ENCODE measurements around the gene ARMC12.

ARMC12 gene

GRCh38 chr6:35795453-35796071 lies 58.7 kb downstream of the ARMC12 start:
- H3K4me3 ChIP-seq (ENCODE audit: low read depth, low read length, poor library complexity, severe bottlenecking), result no peak overlapping the region
- H3K79me2 ChIP-seq (ENCODE audit: insufficient read depth, low read length), result no peaks in the 10 kb centered on the region
- H3K36me3 ChIP-seq (ENCODE audit: insufficient read depth, low read length), result no peaks in the 10 kb centered on the region
- peaks cover 12% of the 10 kb centered on the region for H3K27me3 ChIP-seq (ENCODE audit: insufficient read depth, low read length)
- H3K9me3 ChIP-seq (ENCODE audit: low read length), result no peaks in the 10 kb centered on the region
- TF ChIP-seq EZH2 (IDR thresholded peaks at IDR 0.05; ENCODE audit: borderline replicate concordance, low read length) (no peak), CTCF (IDR thresholded peaks at IDR 0.05; ENCODE audit: low read length) (no peak)
- H3K27ac ChIP-seq (ENCODE audit: low read depth, low read length, poor library complexity, severe bottlenecking), result no peak overlapping the region
- no peak overlapping the region for H3K9ac ChIP-seq (ENCODE audit: low read length)
- H3K4me2 ChIP-seq (ENCODE audit: low read length), result no peak overlapping the region
- H3F3A ChIP-seq (ENCODE audit: insufficient read depth, low read length), result no peaks in the 10 kb centered on the region
- no peak overlapping the region for H2AFZ ChIP-seq (ENCODE audit: low read length)
- no peaks in the 10 kb centered on the region for H3K4me1 ChIP-seq (ENCODE audit: insufficient read depth, low read length, severe bottlenecking)
- no peaks in the 10 kb centered on the region for H3K9me2 ChIP-seq (ENCODE audit: low read depth, low read length)
- H4K20me1 ChIP-seq (ENCODE audit: insufficient read depth, low read length), result no peaks in the 10 kb centered on the region

DNA sequence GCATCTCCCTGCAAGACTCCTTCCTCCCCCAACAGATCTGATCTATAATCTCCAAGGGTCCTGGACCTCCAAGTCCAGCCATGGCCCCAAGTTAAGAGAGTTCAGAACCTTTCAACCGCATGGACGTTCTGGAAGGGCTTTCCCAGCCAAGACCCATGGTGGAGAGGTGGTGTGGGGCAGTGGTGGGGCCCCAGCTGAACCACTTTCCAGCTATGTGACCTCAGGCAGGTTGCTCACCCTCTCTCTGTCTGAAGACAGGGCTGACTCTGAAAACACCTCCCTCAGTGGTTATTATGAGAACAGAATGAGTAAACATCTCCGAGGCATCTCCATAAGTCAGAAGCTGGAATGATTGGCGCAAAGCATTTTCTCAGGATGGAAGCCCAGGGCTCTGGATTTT lies 59.4 kb downstream of the ARMC12 start:
- Histone ChIP-seq H4K20me1 (ENCODE audit: insufficient read depth, low read length) (no peaks in the 10 kb centered on the region), H3K9ac (ENCODE audit: low read length) (no peak overlapping the region), H3K27ac (ENCODE audit: low read depth, low read length, poor library complexity, severe bottlenecking) (no peak overlapping the region), H2AFZ (ENCODE audit: low read length) (no peak overlapping the region), H3K27me3 (ENCODE audit: insufficient read depth, low read length) (peaks cover 12% of the 10 kb centered on the region), H3K9me3 (ENCODE audit: low read length) (no peaks in the 10 kb centered on the region), H3F3A (ENCODE audit: insufficient read depth, low read length) (no peaks in the 10 kb centered on the region), H3K79me2 (ENCODE audit: insufficient read depth, low read length) (no peaks in the 10 kb centered on the region), H3K4me3 (ENCODE audit: low read depth, low read length, poor library complexity, severe bottlenecking) (no peak overlapping the region), H3K9me2 (ENCODE audit: low read depth, low read length) (no peaks in the 10 kb centered on the region), H3K4me2 (ENCODE audit: low read length) (no peak overlapping the region), H3K4me1 (ENCODE audit: insufficient read depth, low read length, severe bottlenecking) (no peaks in the 10 kb centered on the region), H3K36me3 (ENCODE audit: insufficient read depth, low read length) (no peaks in the 10 kb centered on the region)
- no peak for TF ChIP-seq CTCF (IDR thresholded peaks at IDR 0.05; ENCODE audit: low read length)
- TF ChIP-seq EZH2 (IDR thresholded peaks at IDR 0.05; ENCODE audit: borderline replicate concordance, low read length), result no peak

DNA sequence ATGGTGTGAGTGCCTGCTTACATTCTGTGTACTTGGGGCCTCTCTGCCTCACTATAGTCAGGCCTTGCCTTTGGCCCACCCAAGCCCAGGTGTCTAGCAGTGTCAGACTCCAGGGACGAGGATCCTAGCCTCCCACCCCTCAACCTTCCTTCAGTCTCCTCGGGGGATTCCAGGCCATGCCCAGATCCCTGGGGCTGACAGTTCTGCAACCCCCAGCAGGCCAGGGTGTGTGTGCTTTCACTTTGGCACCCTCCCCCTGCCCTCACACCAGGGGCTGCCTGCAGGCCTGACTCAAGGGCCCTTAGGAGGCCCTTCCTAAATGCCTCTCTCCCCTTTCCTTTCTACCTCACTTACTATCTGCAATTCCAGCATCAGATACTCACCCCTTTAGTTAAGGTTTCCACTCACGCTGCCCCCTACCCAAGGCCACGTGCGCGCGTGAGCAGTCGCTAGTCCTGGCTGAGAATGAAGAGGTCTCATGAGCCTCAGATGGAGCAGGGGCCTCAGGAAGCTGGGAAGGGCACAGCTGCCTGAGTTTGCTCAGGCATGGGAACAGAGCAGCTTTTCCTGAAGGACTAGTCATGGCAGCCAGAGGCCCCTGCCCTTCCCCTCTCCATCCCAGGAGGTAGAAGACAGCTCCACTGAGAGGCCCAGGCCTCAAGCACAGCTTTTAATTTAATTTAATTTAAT lies 61.1 kb downstream of the ARMC12 start:
- Histone ChIP-seq H3K27me3 (ENCODE audit: insufficient read depth, low read length) (peaks cover 4% of the 10 kb centered on the region), H2AFZ (ENCODE audit: low read length) (no peak overlapping the region)

More for the DNA sequence above, 61.1 kb downstream of the ARMC12 start:
- H3K4me3 ChIP-seq (ENCODE audit: low read depth, low read length, poor library complexity, severe bottlenecking), result no peak overlapping the region
- no peaks in the 10 kb centered on the region for H3K4me1 ChIP-seq (ENCODE audit: insufficient read depth, low read length, severe bottlenecking)
- H3F3A ChIP-seq (ENCODE audit: insufficient read depth, low read length), result no peaks in the 10 kb centered on the region
- no peak overlapping the region for H3K4me2 ChIP-seq (ENCODE audit: low read length)
- no peaks in the 10 kb centered on the region for H4K20me1 ChIP-seq (ENCODE audit: insufficient read depth, low read length)
- no peaks in the 10 kb centered on the region for H3K9me2 ChIP-seq (ENCODE audit: low read depth, low read length)
- no peak overlapping the region for H3K9ac ChIP-seq (ENCODE audit: low read length)
- H3K36me3 ChIP-seq (ENCODE audit: insufficient read depth, low read length), result no peaks in the 10 kb centered on the region
- no peaks in the 10 kb centered on the region for H3K79me2 ChIP-seq (ENCODE audit: insufficient read depth, low read length)
- H3K27ac ChIP-seq (ENCODE audit: low read depth, low read length, poor library complexity, severe bottlenecking), result no peak overlapping the region
- TF ChIP-seq EZH2 (IDR thresholded peaks at IDR 0.05; ENCODE audit: borderline replicate concordance, low read length) (no peak), CTCF (IDR thresholded peaks at IDR 0.05; ENCODE audit: low read length) (no peak)
- no peaks in the 10 kb centered on the region for H3K9me3 ChIP-seq (ENCODE audit: low read length)
